IMR-90 (cell line): ENCODE measurements around the gene GPR135. TPM values are rescaled to one million over a fixed set of nuclear protein-coding genes. Genes with fewer than 3 reads are reported as not detected.

Experiments used
- ATAC-seq: fragments of 200-7000 bp; cut with Tn5 transposase; 2 replicates; pipeline ENCODE4 v1.9.1; 2020; ENCODE audit warnings: low read depth, mild to moderate bottlenecking, moderate library complexity
- BruUV-seq: library from RNA; stranded (reverse); fragments of 400-500 nt; replicated peaks from 2 replicates; lab custom pipeline; 2021; lab: Mats Ljungman, UMichigan
- CTCF ChIA-PET: fragments of 300-600 bp; formaldehyde crosslinking; extraction: SDS; loops from one replicate; lab custom pipeline; 2021; ENCODE audit warnings: antibody characterized with exemption; lab: Yijun Ruan, JAX
- POLR2A ChIA-PET: fragments of 300-600 bp; sonication (Branson Sonifier 250); formaldehyde crosslinking; loops from one replicate; lab custom pipeline; 2022; ENCODE audit warnings: antibody characterized with exemption; ENCODE audit not compliant: unreplicated experiment; lab: Charles Lee
- DNase-seq: peaks from one replicate; pipeline ENCODE4 v3.0.0; 2013
- H2AFZ ChIP-seq: replicated peaks from 2 replicates; pipeline ENCODE3; 2013; ENCODE audit warnings: low read length, mild to moderate bottlenecking; ENCODE audit not compliant: poor library complexity
- H2AK5ac ChIP-seq: 2 replicates; pipeline ENCODE4 v1.6.1; 2013; ENCODE audit warnings: low read depth, low read length, inconsistent platforms
- H2AK9ac ChIP-seq: replicated peaks from 2 replicates; pipeline ENCODE3; 2013; ENCODE audit warnings: mild to moderate bottlenecking, low read depth, low read length, moderate library complexity; ENCODE audit not compliant: poor library complexity
- H2BK120ac ChIP-seq: 2 replicates; pipeline ENCODE4 v1.6.1; 2013; ENCODE audit warnings: low read depth, low read length, inconsistent platforms
- H2BK15ac ChIP-seq: 3 replicates; pipeline ENCODE4 v1.6.1; 2013; ENCODE audit warnings: low read depth, low read length, inconsistent platforms
- H2BK20ac ChIP-seq: 2 replicates; pipeline ENCODE4 v1.6.1; 2013; ENCODE audit warnings: low read depth, mild to moderate bottlenecking, inconsistent platforms, low read length, moderate library complexity
- H2BK5ac ChIP-seq: 2 replicates; pipeline ENCODE4 v1.6.1; 2013; ENCODE audit warnings: mild to moderate bottlenecking, low read depth, low read length, inconsistent platforms; ENCODE audit not compliant: poor library complexity, severe bottlenecking
- H3K14ac ChIP-seq: replicated peaks from 2 replicates; pipeline ENCODE4 v1.6.1; 2013; ENCODE audit warnings: low read depth, low read length, inconsistent platforms
- H3K18ac ChIP-seq: 2 replicates; pipeline ENCODE4 v1.6.1; 2013; ENCODE audit warnings: low read depth, low read length, control low read depth
- H3K23ac ChIP-seq: 2 replicates; pipeline ENCODE4 v1.6.1; 2013; ENCODE audit warnings: low read depth, low read length, inconsistent platforms
- H3K27ac ChIP-seq: 2 replicates; pipeline ENCODE4 v1.5.1; 2013; ENCODE audit warnings: mild to moderate bottlenecking, control low read depth, low read length; ENCODE audit not compliant: insufficient read depth
- H3K27me3 ChIP-seq: 2 replicates; pipeline ENCODE4 v1.6.1; 2013; ENCODE audit warnings: low read length; ENCODE audit not compliant: control insufficient read depth, insufficient read depth
- H3K36me3 ChIP-seq: 2 replicates; pipeline ENCODE4 v1.6.1; 2013; ENCODE audit warnings: low read length, mixed read lengths; ENCODE audit not compliant: control insufficient read depth, insufficient read depth
- H3K4ac ChIP-seq: 2 replicates; pipeline ENCODE4 v1.6.1; 2013; ENCODE audit warnings: low read depth, low read length, inconsistent platforms
- H3K4me1 ChIP-seq: 2 replicates; pipeline ENCODE4 v1.6.1; 2013; ENCODE audit warnings: low read length, mixed read lengths; ENCODE audit not compliant: control insufficient read depth, insufficient read depth
- H3K4me2 ChIP-seq: 2 replicates; pipeline ENCODE4 v1.6.1; 2013; ENCODE audit warnings: low read depth, mild to moderate bottlenecking, control low read depth, low read length, moderate library complexity
- H3K4me3 ChIP-seq: 2 replicates; pipeline ENCODE4 v1.5.1; 2013; ENCODE audit warnings: low read depth, mild to moderate bottlenecking, control low read depth, low read length, moderate library complexity; ENCODE audit not compliant: insufficient read depth
- H3K56ac ChIP-seq: 2 replicates; pipeline ENCODE4 v1.6.1; 2013; ENCODE audit warnings: low read length, inconsistent platforms; ENCODE audit not compliant: insufficient read depth; ENCODE audit errors: extremely low read depth
- H3K79me1 ChIP-seq, 2 experiments: 2 replicates each; pipeline ENCODE4 v1.6.1; 2013; ENCODE audit warnings: low read length in 2 of 2, inconsistent platforms in 1 of 2, low read depth in 1 of 2
- H3K9ac ChIP-seq: 2 replicates; pipeline ENCODE4 v1.6.1; 2013; ENCODE audit warnings: low read depth, low read length, control low read depth
- H3K9me1 ChIP-seq: 2 replicates; pipeline ENCODE4 v1.6.1; 2013; ENCODE audit warnings: low read length, inconsistent platforms; ENCODE audit not compliant: insufficient read depth
- H3K9me3 ChIP-seq: 2 replicates; pipeline ENCODE4 v1.6.1; 2013; ENCODE audit warnings: low read length; ENCODE audit not compliant: control insufficient read depth, insufficient read depth
- H4K20me1 ChIP-seq: 2 replicates; pipeline ENCODE4 v1.6.1; 2013; ENCODE audit warnings: low read length, inconsistent platforms; ENCODE audit not compliant: insufficient read depth
- H4K5ac ChIP-seq: 2 replicates; pipeline ENCODE4 v1.6.1; 2013; ENCODE audit warnings: mild to moderate bottlenecking, low read depth, low read length, control low read depth
- H4K8ac ChIP-seq, 2 experiments: 2 replicates each; pipeline ENCODE4 v1.6.1; 2013; ENCODE audit warnings: low read depth in 2 of 2, low read length in 2 of 2, control low read depth in 1 of 2, inconsistent platforms in 1 of 2
- H4K91ac ChIP-seq: 2 replicates; pipeline ENCODE4 v1.6.1; 2013; ENCODE audit warnings: low read depth, low read length, inconsistent platforms; ENCODE audit not compliant: insufficient read depth
- BHLHE40 ChIP-seq: fragments of 150-350 bp; IDR thresholded peaks from 2 replicates; pipeline ENCODE4 v1.6.1; 2016; ENCODE audit warnings: mild to moderate bottlenecking, low read depth, low read length
- CEBPB ChIP-seq: IDR thresholded peaks from 2 replicates; pipeline ENCODE4 v1.6.1; 2012; ENCODE audit warnings: low read depth, low read length, improper control_type of control experiment
- CTCF ChIP-seq: conservative IDR thresholded peaks from 2 replicates; pipeline ENCODE4 v1.5.1; 2012; ENCODE audit warnings: mild to moderate bottlenecking, low read depth, low read length, improper control_type of control experiment
- MAFK ChIP-seq: IDR thresholded peaks from 2 replicates; pipeline ENCODE4 v1.6.1; 2012; ENCODE audit warnings: low read depth, low read length, improper control_type of control experiment
- MXI1 ChIP-seq: IDR thresholded peaks from 2 replicates; pipeline ENCODE4 v1.6.1; 2012; ENCODE audit warnings: low read depth, mild to moderate bottlenecking, low read length, moderate library complexity, borderline replicate concordance
- NFE2L2 ChIP-seq: fragments of 150-350 bp; IDR thresholded peaks from 2 replicates; pipeline ENCODE4 v1.6.1; 2016; ENCODE audit warnings: low read depth, mild to moderate bottlenecking, low read length
- RAD21 ChIP-seq: IDR thresholded peaks from 2 replicates; pipeline ENCODE4 v1.6.1; 2012; ENCODE audit warnings: low read length, improper control_type of control experiment
- RCOR1 ChIP-seq: IDR thresholded peaks from 2 replicates; pipeline ENCODE4 v1.6.1; 2012; ENCODE audit warnings: mild to moderate bottlenecking, low read length, improper control_type of control experiment; ENCODE audit not compliant: insufficient replicate concordance
- RFX5 ChIP-seq: IDR thresholded peaks from 2 replicates; pipeline ENCODE4 v1.8.0; 2012; ENCODE audit warnings: low read depth, mild to moderate bottlenecking, low read length, moderate library complexity
- SMC3 ChIP-seq: fragments of 150-350 bp; IDR thresholded peaks from 2 replicates; pipeline ENCODE4 v1.6.1; 2016; ENCODE audit warnings: low read depth, mild to moderate bottlenecking, antibody characterized with exemption, low read length, moderate library complexity
- USF2 ChIP-seq: fragments of 150-350 bp; IDR thresholded peaks from 2 replicates; pipeline ENCODE4 v1.6.1; 2017; ENCODE audit warnings: mild to moderate bottlenecking, antibody characterized with exemption, low read length, low read depth
- WGBS, 2 experiments: methylation state at CpG; one replicate each; pipeline versions ENCODE4 v1.1.5 to v1.1.7; 2013; ENCODE audit warnings: missing lambda C conversion rate in 2 of 2; ENCODE audit not compliant: insufficient read length in 1 of 2; ENCODE audit errors: extremely low coverage in 2 of 2; 5-methylcytosine and 5-hydroxymethylcytosine counted together
- dilution Hi-C: fragments of 300-500 bp; cut with HindIII; formaldehyde crosslinking; loops from one replicate; pipeline ENCODE4 v1.14.3; 2018; ENCODE audit warnings: low sequenced_read_pairs; ENCODE audit not compliant: unreplicated experiment
- in situ Hi-C: fragments of 300-500 bp; cut with MboI; formaldehyde crosslinking; loops from 3 replicates; pipeline ENCODE4 v1.14.3; 2019; ENCODE audit warnings: low sequenced_read_pairs, inconsistent platforms, mixed read lengths
- intact Hi-C: fragments of 100-400 bp; cut with micrococcal nuclease; formaldehyde crosslinking; loops from 2 replicates; pipeline ENCODE4 v1.10.0; 2022
- polyA plus RNA-seq, 3 experiments: library from polyadenylated mRNA; depleted of rRNA; stranded (reverse); fragments of >200 nt; gene quantifications; 2 replicates each; pipeline ENCODE4 v1.2.3, GENCODE V29; 2012; ENCODE audit warnings: low replicate concordance in 1 of 3
- total RNA-seq: library from RNA; depleted of rRNA; stranded (reverse); fragments of >200 nt; gene quantifications from 2 replicates; pipeline ENCODE4 v1.2.3, GENCODE V29; 2012
- TF ChIP-seq, protein P1 (sequence below): fragments of 150-350 bp; IDR thresholded peaks from 2 replicates; pipeline ENCODE4 v1.6.1; 2016; ENCODE audit warnings: low read depth, mild to moderate bottlenecking, low read length, moderate library complexity, borderline replicate concordance

Gene GPR135
- total and polyA plus RNA-seq, 2 of the 4 experiments (the other 2 are of a cell fraction), result 1.3 to 2.4 TPM

GRCh38 chr14:59474172-59474571 lies 9.0 kb upstream of the GPR135 start:
- no peak overlapping the region; the same call in 1 of the 2 replicates for H3K18ac ChIP-seq
- no peak overlapping the region for H2AK9ac ChIP-seq
- H2BK5ac ChIP-seq, result peak overlapping the region; percentile 6
- H3K27me3 ChIP-seq, result no peaks in the 10 kb centered on the region
- no peak overlapping the region; the same call in 1 of the 2 replicates for H4K91ac ChIP-seq
- H3K9me3 ChIP-seq, result no peaks in the 10 kb centered on the region
- peak overlapping the region; percentile 45 for H3K27ac ChIP-seq
- no peak overlapping the region for H2AFZ ChIP-seq
- H3K4me3 ChIP-seq, result no peak overlapping the region
- peaks cover 7% of the 10 kb centered on the region for H3K4me1 ChIP-seq
- ATAC-seq (peak; percentile 63; the same call in 1 of the 2 replicates), DNase-seq (peak; percentile 72)
- H3K9ac ChIP-seq, result no peak overlapping the region; the same call in 1 of the 2 replicates
- CTCF ChIA-PET, result no interaction called here
- H3K4me2 ChIP-seq, result no peak overlapping the region
- intact Hi-C loops, result no loop called here
- WGBS, 2 experiments, result no CpG with 5 or more reads among the region's 1 CpG
- peaks cover 6% of the 10 kb centered on the region; the same call in 1 of the 2 replicates for H4K20me1 ChIP-seq
- no peak overlapping the region for H2AK5ac ChIP-seq
- peak overlapping the region; percentile 59; the same call in 1 of the 2 replicates for H3K14ac ChIP-seq
- dilution Hi-C loops, result no loop called here
- peaks cover 34% of the 10 kb centered on the region for H3K36me3 ChIP-seq
- POLR2A ChIA-PET, result no interaction called here
- H4K5ac ChIP-seq, result peak overlapping the region; percentile 12; the same call in 1 of the 2 replicates
- H2BK15ac ChIP-seq, result no peak overlapping the region; the same call in 2 of the 3 replicates
- H3K4ac ChIP-seq, result no peak overlapping the region
- peak overlapping the region; percentile 28; the same call in 1 of the 2 replicates for H2BK120ac ChIP-seq
- TF ChIP-seq MXI1, result no peak
- no peak for TF ChIP-seq RAD21
- no peak for TF ChIP-seq NFE2L2
- no peak for TF ChIP-seq RCOR1
- no peak for TF ChIP-seq RFX5
- TF ChIP-seq, protein P1, sequence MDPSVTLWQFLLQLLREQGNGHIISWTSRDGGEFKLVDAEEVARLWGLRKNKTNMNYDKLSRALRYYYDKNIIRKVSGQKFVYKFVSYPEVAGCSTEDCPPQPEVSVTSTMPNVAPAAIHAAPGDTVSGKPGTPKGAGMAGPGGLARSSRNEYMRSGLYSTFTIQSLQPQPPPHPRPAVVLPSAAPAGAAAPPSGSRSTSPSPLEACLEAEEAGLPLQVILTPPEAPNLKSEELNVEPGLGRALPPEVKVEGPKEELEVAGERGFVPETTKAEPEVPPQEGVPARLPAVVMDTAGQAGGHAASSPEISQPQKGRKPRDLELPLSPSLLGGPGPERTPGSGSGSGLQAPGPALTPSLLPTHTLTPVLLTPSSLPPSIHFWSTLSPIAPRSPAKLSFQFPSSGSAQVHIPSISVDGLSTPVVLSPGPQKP, result no peak
- no peak for TF ChIP-seq BHLHE40
- no peak for TF ChIP-seq CEBPB
- TF ChIP-seq MAFK, result no peak
- no peak for TF ChIP-seq CTCF
- TF ChIP-seq USF2, result no peak
- TF ChIP-seq SMC3, result no peak
- H2BK20ac ChIP-seq, result peak overlapping the region; percentile 17; the same call in 1 of the 2 replicates
- in situ Hi-C loops, result loop anchor here (25.0 kb wide), 2 partner anchors 837 to 987 kb away; partner anchors contain the start of gene DACT1
- BruUV-seq, result no TSS peak
- no peak overlapping the region for H3K23ac ChIP-seq
- no peak overlapping the region for H3K56ac ChIP-seq
- peaks cover 8% of the 10 kb centered on the region for H3K9me1 ChIP-seq
- H3K79me1 ChIP-seq, result peaks cover 19 to 53% of the 10 kb centered on the region in 2 experiments
- peak overlapping the region; percentile 44 to 66 for H4K8ac ChIP-seq
